ENCODE measurements around the gene SPATA7. TPM values are rescaled to one million over a fixed set of nuclear protein-coding genes. Genes with fewer than 3 reads are reported as not detected.

SPATA7 gene
- total and polyA plus RNA-seq, 9 of the 15 experiments (the other 6 are each of a cell fraction or from before 2014, with no cell fraction given) = 0.80 to 3.3 (median 2.5) TPM

GRCh38 chr14:88479574-88479987, 94.1 kb downstream of the SPATA7 start:
- TF ChIP-seq, protein P1, sequence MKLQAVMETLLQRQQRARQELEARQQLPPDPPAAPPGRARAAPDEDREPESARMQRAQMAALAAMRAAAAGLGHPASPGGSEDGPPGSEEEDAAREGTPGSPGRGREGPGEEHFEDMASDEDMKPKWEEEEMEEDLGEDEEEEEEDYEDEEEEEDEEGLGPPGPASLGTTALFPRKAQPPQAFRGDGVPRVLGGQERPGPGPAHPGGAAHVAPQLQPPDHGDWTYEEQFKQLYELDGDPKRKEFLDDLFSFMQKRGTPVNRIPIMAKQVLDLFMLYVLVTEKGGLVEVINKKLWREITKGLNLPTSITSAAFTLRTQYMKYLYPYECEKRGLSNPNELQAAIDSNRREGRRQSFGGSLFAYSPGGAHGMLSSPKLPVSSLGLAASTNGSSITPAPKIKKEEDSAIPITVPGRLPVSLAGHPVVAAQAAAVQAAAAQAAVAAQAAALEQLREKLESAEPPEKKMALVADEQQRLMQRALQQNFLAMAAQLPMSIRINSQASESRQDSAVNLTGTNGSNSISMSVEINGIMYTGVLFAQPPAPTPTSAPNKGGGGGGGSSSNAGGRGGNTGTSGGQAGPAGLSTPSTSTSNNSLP (IDR thresholded peaks at IDR 0.05; ENCODE audit: borderline replicate concordance, low read depth, low read length) = no peak
- TF ChIP-seq PRMT5 (CRISPR knock-in tag; IDR thresholded peaks at IDR 0.05) = no peak
- TF ChIP-seq FOXJ3 (CRISPR knock-in tag; IDR thresholded peaks at IDR 0.05) = no peak
- no peak for TF ChIP-seq NR2C1 (IDR thresholded peaks at IDR 0.05)
- TF ChIP-seq NR2C1 (tag; IDR thresholded peaks at IDR 0.05) = no peak
- TF ChIP-seq ZNF197 (CRISPR knock-in tag; IDR thresholded peaks at IDR 0.05; ENCODE audit: low read depth) = no peak
- no peak for TF ChIP-seq NCOA2 (IDR thresholded peaks at IDR 0.05; ENCODE audit: partially characterized antibody in 2 of 2)
- TF ChIP-seq CBX8 (IDR thresholded peaks at IDR 0.05; ENCODE audit: borderline replicate concordance, extremely low read depth, low read depth, low read length, poor library complexity, severe bottlenecking) = no peak
- TF ChIP-seq ZNF217 (CRISPR knock-in tag; IDR thresholded peaks at IDR 0.05) = no peak
- TF ChIP-seq ZNF41 (CRISPR knock-in tag; conservative IDR thresholded peaks at IDR 0.05) = no peak
- no peak for TF ChIP-seq ZC3H11A (IDR thresholded peaks at IDR 0.05; ENCODE audit: low read depth, low read length)
- no peak for TF ChIP-seq TCF7L2 (IDR thresholded peaks at IDR 0.05; ENCODE audit: low read depth, low read length)
- TF ChIP-seq TARDBP (IDR thresholded peaks at IDR 0.05) = no peak
- Histone ChIP-seq H3K9ac (ENCODE audit: insufficient read depth in 1 of 2, low read depth in 2 of 2, low read length in 2 of 2) (no peak overlapping the region), H3K36me3 (ENCODE audit: control insufficient read depth, insufficient read depth, low read length) (no peaks in the 10 kb centered on the region), H3K79me2 (ENCODE audit: control insufficient read depth, insufficient read depth, low read length) (no peaks in the 10 kb centered on the region), H3K27me3 (ENCODE audit: control insufficient read depth in 2 of 2, insufficient read depth in 2 of 2, low read length in 2 of 2) (no peaks in the 10 kb centered on the region), H2AFZ (ENCODE audit: low read depth, low read length) (no peak overlapping the region), H3K9me1 (ENCODE audit: control insufficient read depth, insufficient read depth, low read length) (no peaks in the 10 kb centered on the region), H3K4me3 (no peak overlapping the region), H4K20me1 (replicated peaks; ENCODE audit: control insufficient read depth, insufficient read depth, low read length) (no peaks in the 10 kb centered on the region), H3K4me2 (ENCODE audit: insufficient read depth, low read length) (no peak overlapping the region), H3K4me1 (replicated peaks in 1 of 2; ENCODE audit: control insufficient read depth in 2 of 2, insufficient read depth in 2 of 2, low read length in 2 of 2) (no peaks in the 10 kb centered on the region), H3K27ac (ENCODE audit: extremely low read depth, low read depth, low read length) (no peak overlapping the region), H3K9me3 (replicated peaks; ENCODE audit: control insufficient read depth, insufficient read depth, low read depth, low read length) (no peaks in the 10 kb centered on the region)
- in situ Hi-C loops (cut with MboI) (loop anchor here (25.0 kb wide), 1 partner anchor 533 kb away; no protein-coding TSS in a partner anchor), intact Hi-C loops (cut with micrococcal nuclease) (no loop called here)
- POLR2A ChIA-PET = no interaction called here
- ATAC-seq (no peak), DNase-seq (ENCODE audit: extremely low read depth in 1 of 4, low spot score in 3 of 4) (no peak), FAIRE-seq (no peak)
- BruUV-seq (replicated peaks) = no TSS peak
- CTCF ChIA-PET (ENCODE audit: low intra/inter-chr PET ratio) = no interaction called here
- 87% methylated on average over 6 of the region's 40 CpGs for WGBS (ENCODE audit: insufficient coverage, low coverage, missing lambda C conversion rate)
